Stimulated activated naive CD8-positive, alpha-beta T cell treated with anti-CD3 and anti-CD28 coated beads, Interleukin-15, Interleukin-2, amounts not matched to agents 100 ng/mL and 50 ng/mL, for 24 hours (primary cell): ENCODE results near the gene FHOD3.

Experiments used
- H3K27ac Mint-ChIP-seq: one replicate; pipeline ENCODE4 v1.8.0; 2021; ENCODE audit warnings: mild to moderate bottlenecking, mixed read lengths
- H3K27me3 Mint-ChIP-seq: one replicate; pipeline ENCODE4 v1.8.0; 2021; ENCODE audit warnings: mixed read lengths
- H3K36me3 Mint-ChIP-seq: one replicate; pipeline ENCODE4 v1.8.0; 2021; ENCODE audit warnings: low read depth, mixed read lengths
- H3K4me1 Mint-ChIP-seq: one replicate; pipeline ENCODE4 v1.8.0; 2021; ENCODE audit warnings: low read depth, mixed read lengths
- H3K4me3 Mint-ChIP-seq: one replicate; pipeline ENCODE4 v1.8.0; 2021; ENCODE audit warnings: mild to moderate bottlenecking, mixed read lengths
- H3K9me3 Mint-ChIP-seq: one replicate; pipeline ENCODE4 v1.8.0; 2021; ENCODE audit warnings: mixed read lengths

The FHOD3 gene

GRCh38 chr18:36366994-36367839 lies 69.7 kb downstream of the FHOD3 start:
- Mint-ChIP-seq H3K9me3 (no peaks in the 10 kb centered on the region), H3K27ac (no peak overlapping the region), H3K4me3 (no peak overlapping the region), H3K36me3 (no peaks in the 10 kb centered on the region), H3K4me1 (no peaks in the 10 kb centered on the region), H3K27me3 (peaks cover 15% of the 10 kb centered on the region)

- Mint-ChIP-seq H3K9me3 (no peaks in the 10 kb centered on the region), H3K36me3 (no peaks in the 10 kb centered on the region), H3K4me1 (no peaks in the 10 kb centered on the region), H3K27ac (no peak overlapping the region), H3K27me3 (peaks cover 28% of the 10 kb centered on the region), H3K4me3 (no peak overlapping the region)
Measured at GRCh38 chr18:36368889-36369288, 71.4 kb downstream of the FHOD3 start.

- Mint-ChIP-seq H3K9me3 (no peaks in the 10 kb centered on the region), H3K36me3 (no peaks in the 10 kb centered on the region), H3K27me3 (peaks cover 43% of the 10 kb centered on the region), H3K4me3 (no peak overlapping the region), H3K4me1 (no peaks in the 10 kb centered on the region), H3K27ac (no peak overlapping the region)
Measured at GRCh38 chr18:36372903-36373311, 75.4 kb downstream of the FHOD3 start.

GRCh38 chr18:36374262-36374661 lies 76.7 kb downstream of the FHOD3 start:
- Mint-ChIP-seq H3K36me3 (no peaks in the 10 kb centered on the region), H3K9me3 (no peaks in the 10 kb centered on the region), H3K4me1 (no peaks in the 10 kb centered on the region), H3K27me3 (peaks cover 47% of the 10 kb centered on the region), H3K27ac (no peak overlapping the region), H3K4me3 (no peak overlapping the region)

- no peaks in the 10 kb centered on the region for H3K4me1 Mint-ChIP-seq
- no peaks in the 10 kb centered on the region for H3K36me3 Mint-ChIP-seq
- no peaks in the 10 kb centered on the region for H3K9me3 Mint-ChIP-seq
- H3K4me3 Mint-ChIP-seq = no peak overlapping the region
- H3K27ac Mint-ChIP-seq = no peak overlapping the region
- H3K27me3 Mint-ChIP-seq = peaks cover 53% of the 10 kb centered on the region
Measured at GRCh38 chr18:36375118-36375517, 77.6 kb downstream of the FHOD3 start.

GRCh38 chr18:36376361-36376760 lies 78.8 kb downstream of the FHOD3 start:
- H3K27me3 Mint-ChIP-seq = peaks cover 46% of the 10 kb centered on the region
- H3K9me3 Mint-ChIP-seq = no peaks in the 10 kb centered on the region
- H3K27ac Mint-ChIP-seq = no peak overlapping the region
- H3K36me3 Mint-ChIP-seq = no peaks in the 10 kb centered on the region
- H3K4me1 Mint-ChIP-seq = no peaks in the 10 kb centered on the region
- H3K4me3 Mint-ChIP-seq = no peak overlapping the region

- H3K4me1 Mint-ChIP-seq = no peaks in the 10 kb centered on the region
- H3K36me3 Mint-ChIP-seq = no peaks in the 10 kb centered on the region
- H3K4me3 Mint-ChIP-seq = no peak overlapping the region
- peaks cover 33% of the 10 kb centered on the region for H3K27me3 Mint-ChIP-seq
- no peaks in the 10 kb centered on the region for H3K9me3 Mint-ChIP-seq
- no peak overlapping the region for H3K27ac Mint-ChIP-seq
Measured at GRCh38 chr18:36377626-36378025, 80.1 kb downstream of the FHOD3 start.

GRCh38 chr18:36378205-36378604 lies 80.7 kb downstream of the FHOD3 start:
- H3K4me3 Mint-ChIP-seq = no peak overlapping the region
- H3K9me3 Mint-ChIP-seq = no peaks in the 10 kb centered on the region
- H3K36me3 Mint-ChIP-seq = no peaks in the 10 kb centered on the region
- no peak overlapping the region for H3K27ac Mint-ChIP-seq
- H3K4me1 Mint-ChIP-seq = no peaks in the 10 kb centered on the region
- peaks cover 28% of the 10 kb centered on the region for H3K27me3 Mint-ChIP-seq

- Mint-ChIP-seq H3K27ac (no peak overlapping the region), H3K36me3 (no peaks in the 10 kb centered on the region), H3K4me3 (no peak overlapping the region), H3K9me3 (no peaks in the 10 kb centered on the region), H3K27me3 (peaks cover 23% of the 10 kb centered on the region), H3K4me1 (no peaks in the 10 kb centered on the region)
Measured at GRCh38 chr18:36379435-36379984, 82.0 kb downstream of the FHOD3 start.

GRCh38 chr18:36380173-36380827 lies 82.8 kb downstream of the FHOD3 start:
- Mint-ChIP-seq H3K27ac (no peak overlapping the region), H3K9me3 (no peaks in the 10 kb centered on the region), H3K27me3 (peaks cover 20% of the 10 kb centered on the region), H3K4me1 (no peaks in the 10 kb centered on the region), H3K4me3 (no peak overlapping the region), H3K36me3 (no peaks in the 10 kb centered on the region)

GRCh38 chr18:36381075-36381474 lies 83.6 kb downstream of the FHOD3 start:
- no peak overlapping the region for H3K27ac Mint-ChIP-seq
- H3K4me3 Mint-ChIP-seq = no peak overlapping the region
- no peaks in the 10 kb centered on the region for H3K36me3 Mint-ChIP-seq
- H3K4me1 Mint-ChIP-seq = no peaks in the 10 kb centered on the region
- H3K27me3 Mint-ChIP-seq = peaks cover 15% of the 10 kb centered on the region
- no peaks in the 10 kb centered on the region for H3K9me3 Mint-ChIP-seq

GRCh38 chr18:36382854-36383253 lies 85.3 kb downstream of the FHOD3 start:
- Mint-ChIP-seq H3K27ac (no peak overlapping the region), H3K36me3 (no peaks in the 10 kb centered on the region), H3K27me3 (peaks cover 10% of the 10 kb centered on the region), H3K9me3 (no peaks in the 10 kb centered on the region), H3K4me1 (no peaks in the 10 kb centered on the region), H3K4me3 (no peak overlapping the region)

GRCh38 chr18:36386150-36386920 lies 88.8 kb downstream of the FHOD3 start:
- H3K27ac Mint-ChIP-seq = no peak overlapping the region

GRCh38 chr18:36387310-36387709 lies 89.8 kb downstream of the FHOD3 start:
- Mint-ChIP-seq H3K36me3 (no peaks in the 10 kb centered on the region), H3K9me3 (no peaks in the 10 kb centered on the region), H3K27ac (no peak overlapping the region), H3K27me3 (peaks cover 5% of the 10 kb centered on the region), H3K4me3 (no peak overlapping the region), H3K4me1 (no peaks in the 10 kb centered on the region)

More at GRCh38 chr18:36386150-36386920, 88.8 kb downstream of the FHOD3 start:
- Mint-ChIP-seq H3K4me1 (no peaks in the 10 kb centered on the region), H3K9me3 (no peaks in the 10 kb centered on the region), H3K27me3 (peaks cover 5% of the 10 kb centered on the region), H3K36me3 (no peaks in the 10 kb centered on the region), H3K4me3 (no peak overlapping the region)

GRCh38 chr18:36388310-36388709 lies 90.8 kb downstream of the FHOD3 start:
- Mint-ChIP-seq H3K9me3 (no peaks in the 10 kb centered on the region), H3K4me3 (no peak overlapping the region), H3K27me3 (peaks cover 5% of the 10 kb centered on the region), H3K27ac (no peak overlapping the region), H3K4me1 (no peaks in the 10 kb centered on the region), H3K36me3 (no peaks in the 10 kb centered on the region)
